ENCODE results near the gene TAF13. TPM values are rescaled to one million over a fixed set of nuclear protein-coding genes. Genes with fewer than 3 reads are reported as not detected.
"Not testable (repeated sequence)": the region's sequence is repeated elsewhere in the genome, so short reads cannot be mapped to it uniquely, and the experiment has no call there.

TAF13 gene
- total RNA-seq, 2 donors from 2014 or later = 26.8 to 27.0 TPM

DNA sequence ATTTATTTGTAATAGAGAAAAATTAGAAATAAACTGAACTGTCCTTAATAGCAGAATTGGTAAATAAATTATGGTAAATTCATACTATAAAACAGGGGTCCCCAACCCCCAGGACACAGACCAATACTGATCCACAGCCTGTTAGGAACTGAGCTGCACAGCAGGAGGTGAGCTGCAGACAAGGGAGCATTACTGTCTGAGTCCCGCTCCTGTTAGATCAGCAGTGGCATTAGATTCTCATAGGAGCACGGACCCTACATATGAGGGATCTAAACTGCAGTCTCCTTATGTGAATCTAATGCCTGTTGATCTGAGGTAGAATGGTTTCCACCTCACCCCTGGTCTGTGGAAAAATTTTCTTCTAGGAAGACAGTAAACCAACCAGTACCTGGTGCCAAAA lies 41.4 kb downstream of the TAF13 start:
- intact Hi-C loops (cut with DNase I) = no loop called here

DNA sequence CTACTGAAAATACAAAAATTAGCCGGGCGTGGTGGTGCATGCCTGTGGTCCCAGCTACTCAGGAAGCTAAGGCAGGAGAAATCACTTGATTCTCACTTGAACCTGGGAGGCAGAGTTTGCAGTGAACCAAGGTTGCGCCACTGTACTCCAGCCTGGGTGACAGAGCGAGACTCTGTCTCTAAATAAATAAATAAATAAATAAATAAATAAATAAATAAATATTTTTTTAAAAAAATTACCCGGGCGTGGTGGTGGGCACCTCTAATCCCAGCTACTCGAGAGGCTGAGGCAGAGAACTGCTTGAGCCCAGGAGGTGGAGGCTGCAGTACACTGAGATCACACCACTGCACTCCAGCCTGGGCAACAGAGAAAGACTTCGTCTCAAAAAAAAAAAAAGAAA lies 46.3 kb downstream of the TAF13 start:
- H3K4me1 ChIP-seq (replicated peaks); DNase-seq (ENCODE audit: low spot score); H3K9me3 ChIP-seq; H3K36me3 ChIP-seq; H3K4me3 ChIP-seq; H3K27ac ChIP-seq; intact Hi-C loops (cut with DNase I); H3K27me3 ChIP-seq (replicated peaks; ENCODE audit: insufficient read depth): not testable (repeated sequence)
- WGBS = 96% methylated on average over 8 of the region's 8 CpGs

More for the DNA sequence above, 41.4 kb downstream of the TAF13 start:
- Histone ChIP-seq H3K27ac (no peak overlapping the region), H3K4me3 (no peak overlapping the region), H3K27me3 (replicated peaks; ENCODE audit: insufficient read depth) (no peaks in the 10 kb centered on the region), H3K4me1 (replicated peaks) (no peaks in the 10 kb centered on the region), H3K9me3 (no peaks in the 10 kb centered on the region), H3K36me3 (no peaks in the 10 kb centered on the region)
- TF ChIP-seq POLR2AphosphoS5 (IDR thresholded peaks at IDR 0.05) (no peak), POLR2A (IDR thresholded peaks at IDR 0.05) (no peak)
- TF ChIP-seq, protein P1, sequence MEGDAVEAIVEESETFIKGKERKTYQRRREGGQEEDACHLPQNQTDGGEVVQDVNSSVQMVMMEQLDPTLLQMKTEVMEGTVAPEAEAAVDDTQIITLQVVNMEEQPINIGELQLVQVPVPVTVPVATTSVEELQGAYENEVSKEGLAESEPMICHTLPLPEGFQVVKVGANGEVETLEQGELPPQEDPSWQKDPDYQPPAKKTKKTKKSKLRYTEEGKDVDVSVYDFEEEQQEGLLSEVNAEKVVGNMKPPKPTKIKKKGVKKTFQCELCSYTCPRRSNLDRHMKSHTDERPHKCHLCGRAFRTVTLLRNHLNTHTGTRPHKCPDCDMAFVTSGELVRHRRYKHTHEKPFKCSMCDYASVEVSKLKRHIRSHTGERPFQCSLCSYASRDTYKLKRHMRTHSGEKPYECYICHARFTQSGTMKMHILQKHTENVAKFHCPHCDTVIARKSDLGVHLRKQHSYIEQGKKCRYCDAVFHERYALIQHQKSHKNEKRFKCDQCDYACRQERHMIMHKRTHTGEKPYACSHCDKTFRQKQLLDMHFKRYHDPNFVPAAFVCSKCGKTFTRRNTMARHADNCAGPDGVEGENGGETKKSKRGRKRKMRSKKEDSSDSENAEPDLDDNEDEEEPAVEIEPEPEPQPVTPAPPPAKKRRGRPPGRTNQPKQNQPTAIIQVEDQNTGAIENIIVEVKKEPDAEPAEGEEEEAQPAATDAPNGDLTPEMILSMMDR (IDR thresholded peaks at IDR 0.05) = no peak
- no peak for DNase-seq (ENCODE audit: low spot score)
- 96% methylated on average over 2 of the region's 2 CpGs for WGBS

DNA sequence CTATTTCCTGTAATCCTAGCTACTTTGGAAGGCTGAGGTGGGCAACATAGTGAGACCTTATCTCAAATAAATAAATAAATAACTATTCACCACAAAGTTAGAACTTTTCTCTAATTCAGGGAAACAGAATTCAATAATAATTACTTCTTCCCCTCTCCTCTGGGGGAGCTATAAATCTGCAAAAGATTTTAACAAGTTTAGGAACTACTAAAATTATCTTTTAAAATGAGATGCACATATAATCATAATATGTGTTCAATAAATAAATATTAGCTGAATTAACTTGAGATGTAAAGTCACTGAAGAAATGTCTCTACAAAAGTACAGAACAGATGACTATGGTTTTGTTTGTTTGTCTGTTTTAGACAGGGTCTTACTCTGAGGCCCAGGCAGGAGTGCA lies 48.0 kb downstream of the TAF13 start:
- intact Hi-C loops (cut with DNase I) = no loop called here
- no peak overlapping the region for H3K27ac ChIP-seq

DNA sequence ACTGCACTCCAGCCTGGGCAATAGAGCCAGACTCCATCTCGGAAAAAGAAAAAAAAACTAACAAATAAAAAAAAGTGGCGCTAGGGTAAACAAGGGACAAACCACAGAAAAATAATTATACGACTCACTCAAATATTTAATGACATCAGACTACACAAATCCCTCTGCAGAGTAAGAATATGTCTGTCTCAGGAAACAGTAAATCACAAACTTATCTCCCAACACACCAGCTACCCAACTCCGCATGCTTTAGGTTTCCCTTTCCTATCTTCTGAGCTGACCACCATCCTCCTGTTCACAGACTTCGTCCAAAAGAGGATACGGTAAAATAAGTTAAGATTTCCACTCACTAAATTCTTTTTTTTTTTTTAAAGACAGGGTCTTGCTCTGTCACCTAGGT lies 50.1 kb downstream of the TAF13 start:
- intact Hi-C loops (cut with DNase I) = no loop called here
- no peaks in the 10 kb centered on the region for H3K36me3 ChIP-seq
- H3K4me1 ChIP-seq (replicated peaks) = no peaks in the 10 kb centered on the region
- no peak overlapping the region for H3K4me3 ChIP-seq
- no peaks in the 10 kb centered on the region for H3K9me3 ChIP-seq
- 93% methylated on average over 6 of the region's 6 CpGs for WGBS
- H3K27ac ChIP-seq = no peak overlapping the region
- no peaks in the 10 kb centered on the region for H3K27me3 ChIP-seq (replicated peaks; ENCODE audit: insufficient read depth)
- no peak for TF ChIP-seq POLR2AphosphoS5 (IDR thresholded peaks at IDR 0.05)
- no peak for TF ChIP-seq POLR2A (IDR thresholded peaks at IDR 0.05)
- TF ChIP-seq, protein P1 (IDR thresholded peaks at IDR 0.05) = no peak
- no peak for DNase-seq (ENCODE audit: low spot score)

More for the DNA sequence above, 48.0 kb downstream of the TAF13 start:
- H3K4me1 ChIP-seq (replicated peaks) = no peaks in the 10 kb centered on the region
- TF ChIP-seq POLR2AphosphoS5 (IDR thresholded peaks at IDR 0.05) (no peak), POLR2A (IDR thresholded peaks at IDR 0.05) (no peak)
- TF ChIP-seq, protein P1 (IDR thresholded peaks at IDR 0.05) = no peak
- H3K27me3 ChIP-seq (replicated peaks; ENCODE audit: insufficient read depth) = no peaks in the 10 kb centered on the region
- no peaks in the 10 kb centered on the region for H3K9me3 ChIP-seq
- H3K4me3 ChIP-seq = no peak overlapping the region
- DNase-seq (ENCODE audit: low spot score) = no peak
- H3K36me3 ChIP-seq = no peaks in the 10 kb centered on the region

DNA sequence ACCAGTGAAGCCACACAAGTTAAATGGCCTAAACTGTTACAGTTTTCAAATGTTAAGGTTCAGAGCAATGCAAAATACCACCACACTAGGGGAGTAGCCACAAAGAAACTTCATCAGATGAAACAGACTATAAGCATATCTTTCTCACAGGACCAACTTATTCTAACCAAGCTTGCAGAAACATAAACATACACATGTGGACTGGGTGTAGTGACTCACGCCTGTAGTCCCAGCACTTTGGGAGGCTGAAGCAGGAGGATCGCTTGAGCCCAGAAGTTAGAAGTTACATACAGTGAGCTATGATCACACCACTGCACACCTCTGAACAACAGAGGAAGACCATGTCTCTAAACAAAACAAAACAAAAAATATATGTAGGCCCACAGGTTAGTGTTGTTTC lies 51.2 kb downstream of the TAF13 start:
- intact Hi-C loops (cut with DNase I) = no loop called here

More for the DNA sequence above, 51.2 kb downstream of the TAF13 start:
- no peaks in the 10 kb centered on the region for H3K4me1 ChIP-seq (replicated peaks)
- no peak overlapping the region for H3K4me3 ChIP-seq
- H3K36me3 ChIP-seq = no peaks in the 10 kb centered on the region
- no peaks in the 10 kb centered on the region for H3K27me3 ChIP-seq (replicated peaks; ENCODE audit: insufficient read depth)
- WGBS = 97% methylated on average over 2 of the region's 2 CpGs
- no peaks in the 10 kb centered on the region for H3K9me3 ChIP-seq
- TF ChIP-seq POLR2AphosphoS5 (IDR thresholded peaks at IDR 0.05) (no peak), POLR2A (IDR thresholded peaks at IDR 0.05) (no peak)
- TF ChIP-seq, protein P1 (IDR thresholded peaks at IDR 0.05) = no peak
- H3K27ac ChIP-seq = no peak overlapping the region
- DNase-seq (ENCODE audit: low spot score) = no peak

All from prostate gland (tissue), 2 donors.